Colonic mucosa (tissue), 4 donors: ENCODE measurements around the gene GRWD1. TPM values are rescaled to one million over a fixed set of nuclear protein-coding genes. Genes with fewer than 3 reads are reported as not detected.

Experiments
- DNase-seq: peaks from one replicate; pipeline ENCODE4 v3.0.0-alpha.2; 2020
- H3K27ac ChIP-seq: fragments of 200-600 bp; one replicate; pipeline ENCODE4 v1.8.0; 2021
- H3K27me3 ChIP-seq: fragments of 200-600 bp; one replicate; pipeline ENCODE4 v1.8.0; 2021
- H3K36me3 ChIP-seq: fragments of 200-600 bp; one replicate; pipeline ENCODE4 v1.8.0; 2021
- H3K4me1 ChIP-seq: fragments of 200-600 bp; one replicate; pipeline ENCODE4 v1.8.0; 2021; ENCODE audit warnings: mild to moderate bottlenecking
- H3K4me3 ChIP-seq: fragments of 200-600 bp; one replicate; pipeline ENCODE4 v1.8.0; 2021
- H3K9ac ChIP-seq, 2 donors: one replicate each; pipeline ENCODE4 v1.7.0; 2013; ENCODE audit warnings: control low read depth in 2 of 2, low read depth in 2 of 2, low read length in 2 of 2
- H3K9me3 ChIP-seq: fragments of 200-600 bp; one replicate; pipeline ENCODE4 v1.8.0; 2021
- intact Hi-C: fragments of 100-400 bp; cut with DNase I; formaldehyde crosslinking; loops from one replicate; pipeline ENCODE4 v1.14.1; 2022
- total RNA-seq, 2 donors: library from RNA; stranded (reverse); fragmentation: NEBNext Ultra II Directional in 1 of 2; extraction: Animal tissue kit (Norgen Biotek cat#: 25700) in 1 of 2; gene quantifications; one replicate each; pipeline ENCODE4 v1.2.1, GENCODE V29; 2021
- TF ChIP-seq, protein P1 (sequence below): fragments of 200-600 bp; IDR thresholded peaks from one replicate; pipeline ENCODE4 v1.8.0; 2022; ENCODE audit warnings: antibody characterized with exemption, mild to moderate bottlenecking
- donor health status: healthy.
- donor health status: DM: no; HTN: no; CAD: no.
- donor health status: DM: no; HTN: no; CAD: no.

Gene GRWD1
- total RNA-seq, 2 donors from 2014 or later: 17.0 to 45.8 TPM

DNA sequence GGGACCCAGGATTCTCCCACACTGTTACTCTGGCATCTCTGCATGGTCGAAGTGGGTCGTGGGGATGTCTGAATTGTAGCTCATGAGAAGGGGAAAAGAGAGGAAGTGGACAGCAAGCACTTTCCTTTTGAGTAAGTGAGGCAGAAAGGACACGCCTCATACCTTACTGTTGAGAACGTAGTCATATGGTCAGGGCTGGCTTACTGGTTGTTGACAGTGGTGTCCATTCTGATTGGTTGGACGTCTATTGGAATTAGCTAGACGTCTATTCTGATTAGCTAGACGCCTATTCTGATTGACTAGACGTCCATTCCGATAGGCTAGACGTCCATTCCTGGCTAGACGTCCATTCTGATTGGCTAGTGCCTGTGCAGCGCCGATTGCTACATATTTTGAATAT lies 39.9 kb upstream of the GRWD1 start:
- TF ChIP-seq, protein P1, sequence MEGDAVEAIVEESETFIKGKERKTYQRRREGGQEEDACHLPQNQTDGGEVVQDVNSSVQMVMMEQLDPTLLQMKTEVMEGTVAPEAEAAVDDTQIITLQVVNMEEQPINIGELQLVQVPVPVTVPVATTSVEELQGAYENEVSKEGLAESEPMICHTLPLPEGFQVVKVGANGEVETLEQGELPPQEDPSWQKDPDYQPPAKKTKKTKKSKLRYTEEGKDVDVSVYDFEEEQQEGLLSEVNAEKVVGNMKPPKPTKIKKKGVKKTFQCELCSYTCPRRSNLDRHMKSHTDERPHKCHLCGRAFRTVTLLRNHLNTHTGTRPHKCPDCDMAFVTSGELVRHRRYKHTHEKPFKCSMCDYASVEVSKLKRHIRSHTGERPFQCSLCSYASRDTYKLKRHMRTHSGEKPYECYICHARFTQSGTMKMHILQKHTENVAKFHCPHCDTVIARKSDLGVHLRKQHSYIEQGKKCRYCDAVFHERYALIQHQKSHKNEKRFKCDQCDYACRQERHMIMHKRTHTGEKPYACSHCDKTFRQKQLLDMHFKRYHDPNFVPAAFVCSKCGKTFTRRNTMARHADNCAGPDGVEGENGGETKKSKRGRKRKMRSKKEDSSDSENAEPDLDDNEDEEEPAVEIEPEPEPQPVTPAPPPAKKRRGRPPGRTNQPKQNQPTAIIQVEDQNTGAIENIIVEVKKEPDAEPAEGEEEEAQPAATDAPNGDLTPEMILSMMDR: no peak
- no peaks in the 10 kb centered on the region for H3K36me3 ChIP-seq
- intact Hi-C loops: no loop called here
- no peak overlapping the region for H3K9ac ChIP-seq
- H3K4me3 ChIP-seq: no peak overlapping the region
- H3K27me3 ChIP-seq: no peaks in the 10 kb centered on the region
- no peak overlapping the region for H3K27ac ChIP-seq
- H3K4me1 ChIP-seq: no peaks in the 10 kb centered on the region
- H3K9me3 ChIP-seq: no peaks in the 10 kb centered on the region
- no peak for DNase-seq

DNA sequence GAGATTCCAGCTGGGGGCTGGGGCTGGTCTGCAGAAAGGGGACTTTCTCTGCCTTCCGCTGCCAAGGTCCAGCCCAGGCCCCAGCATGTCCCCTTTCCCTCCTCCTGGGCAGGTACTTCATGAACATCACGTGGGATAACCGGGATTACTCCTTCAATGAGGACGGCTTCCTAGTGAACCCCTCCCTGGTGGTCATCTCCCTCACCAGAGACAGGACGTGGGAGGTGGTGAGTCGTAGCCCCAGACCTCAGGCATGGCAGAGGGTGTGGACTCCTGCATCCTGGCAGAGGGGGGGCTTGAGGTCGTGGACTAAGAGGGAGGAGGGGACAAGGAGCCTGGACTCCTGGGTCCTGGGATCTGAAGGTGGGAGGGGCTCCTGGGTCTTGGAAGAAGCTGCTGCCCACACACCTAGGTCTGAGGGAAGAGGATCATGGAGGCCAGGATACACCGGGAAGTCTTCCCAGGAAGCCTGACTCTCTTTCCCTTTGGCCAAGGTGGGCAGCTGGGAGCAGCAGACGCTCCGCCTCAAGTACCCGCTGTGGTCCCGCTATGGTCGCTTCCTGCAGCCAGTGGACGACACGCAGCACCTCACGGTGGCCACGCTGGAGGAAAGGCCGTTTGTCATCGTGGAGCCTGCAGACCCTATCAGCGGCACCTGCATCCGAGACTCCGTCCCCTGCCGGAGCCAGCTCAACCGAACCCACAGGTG lies 31.8 kb upstream of the GRWD1 start:
- no peak for DNase-seq
- Histone ChIP-seq H3K27me3 (peaks cover 6% of the 10 kb centered on the region), H3K9me3 (no peaks in the 10 kb centered on the region), H3K4me3 (no peak overlapping the region), H3K9ac (no peak overlapping the region), H3K36me3 (no peaks in the 10 kb centered on the region), H3K27ac (no peak overlapping the region), H3K4me1 (no peaks in the 10 kb centered on the region)
- intact Hi-C loops: no loop called here
- TF ChIP-seq, protein P1: no peak

GRCh38 chr19:48415395-48415794 lies 30.4 kb upstream of the GRWD1 start:
- H3K4me1 ChIP-seq: no peaks in the 10 kb centered on the region
- intact Hi-C loops: no loop called here
- TF ChIP-seq, protein P1: no peak
- DNase-seq: peak; percentile 95
- H3K9ac ChIP-seq: no peak overlapping the region
- no peaks in the 10 kb centered on the region for H3K9me3 ChIP-seq
- no peaks in the 10 kb centered on the region for H3K36me3 ChIP-seq
- no peak overlapping the region for H3K27ac ChIP-seq
- peaks cover 6% of the 10 kb centered on the region for H3K27me3 ChIP-seq
- peak overlapping the region; percentile 14 for H3K4me3 ChIP-seq

DNA sequence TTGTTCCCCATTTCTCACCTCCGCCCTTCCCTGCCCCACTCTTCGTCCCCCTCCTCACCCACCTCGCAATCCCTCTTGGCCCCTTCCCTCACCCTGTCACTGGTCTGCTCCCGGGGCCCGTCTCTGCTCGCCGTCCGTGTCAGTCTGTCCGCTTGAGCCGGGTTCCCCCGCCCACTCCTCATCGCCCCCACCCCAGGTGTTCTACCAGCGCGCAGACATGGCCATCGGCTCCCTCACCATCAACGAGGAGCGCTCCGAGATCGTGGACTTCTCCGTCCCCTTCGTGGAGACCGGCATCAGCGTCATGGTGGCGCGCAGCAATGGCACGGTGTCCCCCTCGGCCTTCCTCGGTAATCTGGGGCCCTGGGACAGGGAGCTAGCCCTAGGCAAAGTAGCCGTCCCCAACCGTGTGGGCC lies 30.0 kb upstream of the GRWD1 start:
- no peak for DNase-seq
- Histone ChIP-seq H3K4me3 (peak overlapping the region; percentile 9), H3K4me1 (no peaks in the 10 kb centered on the region), H3K27me3 (peaks cover 6% of the 10 kb centered on the region), H3K27ac (no peak overlapping the region), H3K9ac (no peak overlapping the region), H3K36me3 (no peaks in the 10 kb centered on the region), H3K9me3 (no peaks in the 10 kb centered on the region)
- intact Hi-C loops: no loop called here
- TF ChIP-seq, protein P1: no peak

- Histone ChIP-seq H3K9ac (no peak overlapping the region), H3K4me1 (no peaks in the 10 kb centered on the region), H3K27me3 (peaks cover 6% of the 10 kb centered on the region), H3K36me3 (no peaks in the 10 kb centered on the region), H3K9me3 (no peaks in the 10 kb centered on the region), H3K27ac (no peak overlapping the region), H3K4me3 (no peak overlapping the region)
- intact Hi-C loops: no loop called here
- TF ChIP-seq, protein P1: no peak
- DNase-seq: no peak
Observed at GRCh38 chr19:48417421-48417820, 28.4 kb upstream of the GRWD1 start.
